AG09319 (cell line): ENCODE results near the gene TMEM121B.

ENCODE experiments used
- DNase-seq: peaks from one replicate; pipeline ENCODE4 v3.0.0-alpha.2; 2010; ENCODE audit warnings: low read depth; ENCODE audit errors: extremely low read depth
- TF ChIP-seq, protein P1 (sequence below): IDR thresholded peaks from 2 replicates; pipeline ENCODE4 v1.5.1; 2011; ENCODE audit warnings: low read depth, mild to moderate bottlenecking, inconsistent platforms, low read length, moderate library complexity

The TMEM121B gene

DNA sequence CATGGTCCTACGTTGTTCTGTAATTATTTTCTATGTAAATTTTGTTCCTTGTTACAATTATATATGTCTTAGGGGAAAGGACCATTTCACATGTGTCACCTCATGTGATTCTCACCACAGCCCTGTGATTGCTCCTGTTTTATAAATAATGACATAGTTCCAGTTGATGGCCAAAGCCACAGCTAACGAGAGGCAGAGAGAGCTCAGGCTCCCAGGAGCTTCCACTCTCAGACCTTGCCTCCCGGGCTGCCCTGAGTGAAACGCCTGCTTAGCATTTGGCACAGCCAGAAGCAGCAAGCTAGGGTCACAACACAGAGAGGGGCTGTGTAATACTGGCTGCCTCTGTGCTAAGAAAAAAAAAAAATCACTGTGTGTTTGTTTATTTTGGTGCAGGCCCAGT lies 5.9 kb downstream of the TMEM121B start:
- TF ChIP-seq, protein P1, sequence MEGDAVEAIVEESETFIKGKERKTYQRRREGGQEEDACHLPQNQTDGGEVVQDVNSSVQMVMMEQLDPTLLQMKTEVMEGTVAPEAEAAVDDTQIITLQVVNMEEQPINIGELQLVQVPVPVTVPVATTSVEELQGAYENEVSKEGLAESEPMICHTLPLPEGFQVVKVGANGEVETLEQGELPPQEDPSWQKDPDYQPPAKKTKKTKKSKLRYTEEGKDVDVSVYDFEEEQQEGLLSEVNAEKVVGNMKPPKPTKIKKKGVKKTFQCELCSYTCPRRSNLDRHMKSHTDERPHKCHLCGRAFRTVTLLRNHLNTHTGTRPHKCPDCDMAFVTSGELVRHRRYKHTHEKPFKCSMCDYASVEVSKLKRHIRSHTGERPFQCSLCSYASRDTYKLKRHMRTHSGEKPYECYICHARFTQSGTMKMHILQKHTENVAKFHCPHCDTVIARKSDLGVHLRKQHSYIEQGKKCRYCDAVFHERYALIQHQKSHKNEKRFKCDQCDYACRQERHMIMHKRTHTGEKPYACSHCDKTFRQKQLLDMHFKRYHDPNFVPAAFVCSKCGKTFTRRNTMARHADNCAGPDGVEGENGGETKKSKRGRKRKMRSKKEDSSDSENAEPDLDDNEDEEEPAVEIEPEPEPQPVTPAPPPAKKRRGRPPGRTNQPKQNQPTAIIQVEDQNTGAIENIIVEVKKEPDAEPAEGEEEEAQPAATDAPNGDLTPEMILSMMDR, result no peak
- no peak for DNase-seq

DNA sequence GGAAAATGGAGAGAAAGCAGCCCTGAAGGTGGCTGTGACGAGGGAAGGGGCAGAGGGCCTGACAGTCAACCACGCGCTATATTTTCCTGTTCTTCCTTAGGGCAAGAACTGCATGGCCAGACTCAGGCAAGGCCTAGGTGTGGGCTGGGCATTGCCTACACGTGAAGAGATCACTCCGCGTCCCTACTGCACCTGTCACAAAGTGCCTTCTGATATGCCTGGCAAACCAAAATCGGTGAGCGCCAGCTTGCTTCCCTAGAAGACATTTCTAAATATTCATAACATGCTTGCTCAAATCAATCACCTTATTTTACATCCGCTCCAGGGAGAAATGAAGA lies 6.3 kb downstream of the TMEM121B start:
- TF ChIP-seq, protein P1, result no peak
- no peak for DNase-seq

DNA sequence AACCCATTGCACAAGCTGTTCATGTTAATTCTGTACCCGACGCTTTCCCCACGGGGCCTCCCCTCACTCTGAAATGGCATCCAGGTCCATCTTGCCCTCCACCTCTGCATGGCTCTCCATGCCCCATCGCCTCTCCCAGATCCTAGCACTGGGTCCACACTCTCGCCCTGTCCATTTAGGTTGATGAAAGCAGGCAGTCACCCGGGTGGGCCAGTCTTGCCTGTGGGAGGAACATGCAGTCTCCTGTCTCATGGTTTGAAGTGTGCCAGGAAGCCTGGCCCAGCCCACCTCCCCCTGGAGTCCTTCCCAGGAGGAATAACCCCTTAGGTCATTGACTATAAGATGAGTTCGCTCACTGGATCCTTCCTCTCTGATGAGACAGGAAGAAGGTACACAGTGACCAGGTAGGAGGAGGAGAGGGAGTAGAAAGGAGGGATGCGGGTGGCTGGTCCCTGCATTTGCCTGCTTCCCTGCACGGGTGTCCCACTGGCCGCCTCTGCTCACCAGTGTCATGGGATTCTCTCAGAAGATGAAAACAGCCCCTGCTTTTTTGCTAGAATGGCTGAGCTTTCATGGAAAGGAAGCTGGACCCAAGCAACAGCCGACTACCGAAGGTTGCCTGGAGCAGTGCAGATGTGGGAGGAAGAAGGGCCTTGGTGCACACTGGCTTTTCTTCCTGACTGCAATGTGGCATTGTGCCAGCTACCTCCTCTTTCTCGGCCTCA lies 6.8 kb downstream of the TMEM121B start:
- TF ChIP-seq, protein P1, result no peak
- DNase-seq, result no peak

DNA sequence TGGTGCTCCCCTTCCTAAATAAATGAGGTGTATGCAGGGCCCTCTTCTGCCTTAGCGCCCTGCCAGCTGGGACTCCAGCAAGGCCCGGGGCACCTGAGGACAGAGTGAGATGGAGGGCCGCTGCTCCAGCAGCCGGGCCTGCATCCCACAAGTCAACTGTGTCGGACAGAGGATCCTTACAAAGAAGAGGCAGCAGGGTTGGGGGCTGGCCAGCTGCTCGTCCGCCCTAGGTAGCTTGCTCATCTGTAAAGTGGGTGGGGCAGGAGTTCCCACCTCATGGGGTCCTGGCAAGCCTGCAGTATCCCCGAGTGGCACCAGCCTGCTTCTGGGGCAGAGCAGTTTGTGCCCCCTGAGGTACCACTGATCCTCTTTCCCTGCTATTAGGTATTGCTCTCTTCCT lies 7.6 kb downstream of the TMEM121B start:
- TF ChIP-seq, protein P1, result no peak
- no peak for DNase-seq

DNA sequence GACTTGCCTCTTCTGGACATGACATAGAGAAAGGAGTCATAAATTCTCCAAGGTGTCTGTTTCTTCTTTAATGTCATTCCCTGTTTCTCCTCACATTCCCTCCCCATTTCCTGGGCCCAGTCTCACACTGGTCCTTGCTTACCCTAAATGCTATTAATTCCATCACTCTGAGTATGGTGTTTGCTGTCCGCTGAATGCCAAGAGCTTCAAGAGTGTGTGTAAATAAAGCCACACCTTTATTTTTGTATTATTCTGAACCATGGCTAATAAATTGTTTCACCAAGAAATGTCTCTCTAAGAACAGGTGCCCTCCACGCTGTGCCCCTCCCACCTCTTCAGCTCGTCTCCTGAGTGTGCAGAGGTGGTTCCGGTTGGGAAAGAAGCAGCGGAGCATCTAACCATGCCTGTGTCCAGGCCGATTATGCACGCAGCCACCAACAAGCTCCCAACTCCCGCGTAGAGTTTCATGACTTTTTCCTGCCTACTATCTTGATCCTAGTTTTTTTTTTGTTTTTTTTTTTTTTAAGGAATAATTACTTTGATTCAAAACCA lies 8.6 kb downstream of the TMEM121B start:
- no peak for DNase-seq

DNA sequence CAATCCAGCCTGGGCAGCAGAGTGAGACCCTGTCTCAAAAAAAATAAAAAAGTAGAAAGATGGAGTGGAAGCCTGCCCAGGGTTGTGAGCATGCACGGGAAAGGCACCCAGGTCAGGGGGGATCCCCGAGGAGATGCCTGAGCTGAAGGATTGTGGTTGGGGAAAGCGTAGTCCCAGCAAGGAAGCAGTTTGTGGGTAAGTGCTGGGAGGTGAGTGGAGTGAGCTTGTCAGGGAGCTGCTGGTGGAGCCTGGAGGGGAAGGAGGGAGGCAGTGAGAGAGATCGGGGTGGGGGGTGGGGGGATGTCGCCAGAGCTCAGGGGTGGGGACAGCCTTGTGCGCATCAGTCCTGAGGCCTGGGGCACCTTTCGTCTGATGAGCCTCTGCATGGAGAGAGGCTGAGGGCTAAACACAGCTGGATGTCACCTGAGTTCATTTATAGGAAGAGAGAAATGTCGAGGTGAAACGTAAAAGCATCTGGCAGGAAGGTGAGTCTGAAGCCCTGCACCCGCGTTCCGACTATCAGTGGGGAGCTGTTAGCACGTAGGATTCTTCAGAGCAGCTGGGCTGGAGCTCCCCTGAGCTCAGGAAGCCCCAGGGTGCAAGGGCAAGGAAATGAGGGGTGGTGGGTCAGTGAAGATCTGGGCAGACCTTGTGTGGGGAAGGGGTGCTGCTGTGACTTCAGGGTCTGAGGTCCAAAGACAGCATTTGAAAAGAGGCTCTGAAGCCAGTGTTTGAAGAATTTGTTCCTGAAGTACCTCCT lies 10.2 kb downstream of the TMEM121B start:
- TF ChIP-seq, protein P1, result no peak
- DNase-seq, result no peak

More for the DNA sequence above, 8.6 kb downstream of the TMEM121B start:
- TF ChIP-seq, protein P1, result no peak

DNA sequence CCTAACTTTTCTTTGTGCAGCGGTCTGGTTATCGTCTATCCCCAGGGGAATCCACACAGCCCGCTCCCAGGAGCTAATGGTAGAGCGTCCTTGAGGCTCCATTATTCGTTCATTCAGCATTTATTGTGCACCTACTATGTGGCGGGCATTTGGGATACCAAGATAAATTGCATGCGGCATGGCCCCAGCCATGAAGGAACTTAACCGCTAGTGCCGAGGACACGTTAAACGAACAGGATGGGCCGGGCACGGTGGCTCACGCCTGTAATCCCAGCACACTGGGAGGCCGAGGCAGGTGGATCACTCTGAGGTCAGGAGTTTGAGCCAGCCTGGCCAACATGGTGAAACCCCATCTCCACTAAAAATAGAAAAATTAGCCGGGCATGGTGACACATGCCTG lies 11.2 kb downstream of the TMEM121B start:
- TF ChIP-seq, protein P1, result no peak

More for the DNA sequence above, 11.2 kb downstream of the TMEM121B start:
- no peak for DNase-seq
